K562 (cell line): ENCODE results near the gene TCHP. TPM values are rescaled to one million over a fixed set of nuclear protein-coding genes. Genes with fewer than 3 reads are reported as not detected.

Experiments used
- ATAC-seq: fragments of 200-7000 bp; cut with Tn5 transposase; 3 replicates; pipeline ENCODE4 v1.9.1; 2020; ENCODE audit warnings: moderate library complexity
- BruUV-seq: library from RNA; stranded (reverse); fragments of 400-500 nt; replicated peaks from 2 replicates; lab custom pipeline; 2021; lab: Mats Ljungman, UMichigan
- CTCF ChIA-PET: fragments of 300-600 bp; formaldehyde crosslinking; extraction: SDS; loops from one replicate; lab custom pipeline; 2021; ENCODE audit warnings: low intra/inter-chr PET ratio; lab: Yijun Ruan, JAX
- POLR2A ChIA-PET: fragments of 300-600, 350-650 bp; sonication (Branson Sonifier 250); formaldehyde crosslinking; extraction: SDS; loops from one replicate; lab custom pipeline; 2021; ENCODE audit warnings: antibody characterized with exemption, inconsistent platforms; lab: Yijun Ruan, JAX
- DNase-seq, 4 experiments: peaks; one replicate each; pipeline versions ENCODE4 v3.0.0 to v3.0.0-alpha.2; 2011 to 2018; ENCODE audit warnings: low spot score in 3 of 4, mixed read lengths in 3 of 4; ENCODE audit errors: extremely low read depth in 1 of 4
- FAIRE-seq: peaks from 2 replicates; lab custom pipeline; 2011; peaks lifted over from hg19 to GRCh38; lab: Jason Lieb, UNC
- H2AFZ ChIP-seq: 2 replicates; pipeline ENCODE4 v1.6.0; 2011; ENCODE audit warnings: low read depth, low read length, control low read depth, inconsistent platforms
- H3K27ac ChIP-seq: fragments of 200-600 bp; 3 replicates; pipeline ENCODE4 v1.8.0; 2011; ENCODE audit warnings: low read depth, mild to moderate bottlenecking, control low read depth, inconsistent platforms, low read length, moderate library complexity, mixed read lengths; ENCODE audit errors: extremely low read depth
- H3K27me3 ChIP-seq, 2 experiments: fragments of 300-600 bp in 1 of 2; 2 replicates in 1 of 2; 3 replicates in 1 of 2; pipeline versions ENCODE4 v1.6.0 to v1.8.0; 2011; ENCODE audit warnings: inconsistent platforms in 2 of 2, low read length in 2 of 2, mild to moderate bottlenecking in 1 of 2, mixed read lengths in 1 of 2, moderate library complexity in 1 of 2; ENCODE audit not compliant: control insufficient read depth in 2 of 2, insufficient read depth in 2 of 2
- H3K36me3 ChIP-seq: fragments of 300-600 bp; 3 replicates; pipeline ENCODE4 v1.8.0; 2011; ENCODE audit warnings: mild to moderate bottlenecking, low read length, inconsistent platforms; ENCODE audit not compliant: control insufficient read depth, insufficient read depth
- H3K4me1 ChIP-seq, 2 experiments: fragments of 200-600 bp in 1 of 2; replicated peaks in 1 of 2; 2 replicates in 1 of 2; 3 replicates in 1 of 2; pipeline versions ENCODE4 v1.5.1 to v1.8.0; 2011; ENCODE audit warnings: inconsistent platforms in 2 of 2, low read length in 2 of 2, mild to moderate bottlenecking in 1 of 2, mixed read lengths in 1 of 2, moderate library complexity in 1 of 2; ENCODE audit not compliant: control insufficient read depth in 2 of 2, insufficient read depth in 2 of 2
- H3K4me2 ChIP-seq: 2 replicates; pipeline ENCODE4 v1.6.1; 2011; ENCODE audit warnings: low read length, control low read depth, inconsistent platforms, mixed read lengths; ENCODE audit not compliant: insufficient read depth
- H3K4me3 ChIP-seq: fragments of 200-600 bp; sonication (generic), shearing (Covaris generic); 2 replicates; pipeline ENCODE4 v1.5.1; 2016; ENCODE audit warnings: control low read depth, inconsistent platforms
- H3K79me2 ChIP-seq: fragments of 200-600 bp; 3 replicates; pipeline ENCODE4 v1.8.0; 2011; ENCODE audit warnings: low read length, inconsistent platforms; ENCODE audit not compliant: control insufficient read depth, insufficient read depth
- H3K9ac ChIP-seq, 2 experiments: 2 replicates each; pipeline versions ENCODE4 v1.6.0 to v1.6.1; 2011; ENCODE audit warnings: low read depth in 2 of 2, low read length in 2 of 2, control low read depth in 1 of 2, inconsistent platforms in 1 of 2, mild to moderate bottlenecking in 1 of 2, mixed read lengths in 1 of 2; ENCODE audit not compliant: insufficient read depth in 1 of 2
- H3K9me1 ChIP-seq: one replicate; pipeline ENCODE4 v1.6.0; 2011; ENCODE audit warnings: inconsistent platforms, mild to moderate bottlenecking, low read length, moderate library complexity; ENCODE audit not compliant: control insufficient read depth, insufficient read depth
- H3K9me3 ChIP-seq: replicated peaks from 2 replicates; pipeline ENCODE4 v1.5.1; 2011; ENCODE audit warnings: low read depth, low read length, inconsistent platforms; ENCODE audit not compliant: control insufficient read depth, insufficient read depth
- H4K20me1 ChIP-seq: replicated peaks from 2 replicates; pipeline ENCODE4 v1.6.1; 2011; ENCODE audit warnings: low read length, inconsistent platforms, mixed read lengths; ENCODE audit not compliant: control insufficient read depth, insufficient read depth
- CEBPB ChIP-seq: fragments of 450-650 bp; IDR thresholded peaks from 2 replicates; pipeline ENCODE4 v1.6.1; 2016; ENCODE audit warnings: missing genetic modification characterization, missing compliant biosample characterization
- CHD1 ChIP-seq: fragments of 200-600 bp; sonication (generic); IDR thresholded peaks from one replicate; pipeline ENCODE4 v1.6.1; 2012; ENCODE audit warnings: mild to moderate bottlenecking, moderate library complexity, low read length, inconsistent platforms
- CREM ChIP-seq: IDR thresholded peaks from 2 replicates; pipeline ENCODE4 v1.6.1; 2014; ENCODE audit warnings: antibody characterized with exemption, low read depth
- FOSL1 ChIP-seq: fragments of 200-800 bp; sonication (Bioruptor generic); conservative IDR thresholded peaks from 2 replicates; pipeline ENCODE4 v1.6.1; 2016; ENCODE audit warnings: missing genetic modification characterization, missing compliant biosample characterization
- FOXA3 ChIP-seq, 2 experiments: fragments of 450-650 bp in 1 of 2; sonication (generic) in 1 of 2; formaldehyde crosslinking; IDR thresholded peaks in 1 of 2; conservative IDR thresholded peaks in 1 of 2; 2 replicates each; pipeline versions ENCODE4 v1.4.0 to v1.8.0; 2020 to 2022; ENCODE audit warnings: mild to moderate bottlenecking in 2 of 2, missing genetic modification reagents in 1 of 2
- GABPA ChIP-seq: fragments of 200-800 bp; sonication (Bioruptor generic); conservative IDR thresholded peaks from 2 replicates; pipeline ENCODE4 v1.6.1; 2016; ENCODE audit warnings: low read depth, missing genetic modification characterization, missing compliant biosample characterization
- GABPB2 ChIP-seq: fragments of 250-450 bp; sonication (Bioruptor Pico); conservative IDR thresholded peaks from 2 replicates; pipeline ENCODE4 v1.5.1; 2021; ENCODE audit warnings: mild to moderate bottlenecking
- HOXB6 ChIP-seq: fragments of 250-450 bp; sonication (Bioruptor Pico); IDR thresholded peaks from 2 replicates; pipeline ENCODE4 v1.5.1; 2022; ENCODE audit warnings: mild to moderate bottlenecking, borderline replicate concordance
- KDM5B ChIP-seq: fragments of 200-600 bp; sonication (generic); IDR thresholded peaks from 2 replicates; pipeline ENCODE4 v1.6.1; 2012; ENCODE audit warnings: low read depth, mild to moderate bottlenecking, moderate library complexity, low read length, control low read depth, inconsistent platforms; ENCODE audit not compliant: insufficient replicate concordance
- L3MBTL2 ChIP-seq: fragments of 450-650 bp; IDR thresholded peaks from 2 replicates; pipeline ENCODE4 v1.6.1; 2016; ENCODE audit warnings: mild to moderate bottlenecking, moderate library complexity
- PHB2 ChIP-seq: fragments of 450-650 bp; IDR thresholded peaks from 2 replicates; pipeline ENCODE4 v1.6.1; 2017; ENCODE audit warnings: low read depth
- RBM14 ChIP-seq: fragments of 200-400 bp; formaldehyde crosslinking; IDR thresholded peaks from 2 replicates; pipeline ENCODE4 v1.6.1; 2018; ENCODE audit warnings: low read depth, mild to moderate bottlenecking, low read length, moderate library complexity, borderline replicate concordance; ENCODE audit not compliant: insufficient read depth
- SPI1 ChIP-seq: IDR thresholded peaks from 2 replicates; pipeline ENCODE4 v1.6.1; 2011; ENCODE audit warnings: low read depth, low read length, control low read depth, borderline replicate concordance
- SRSF3 ChIP-seq: fragments of 200-400 bp; formaldehyde crosslinking; IDR thresholded peaks from 2 replicates; pipeline ENCODE4 v1.6.1; 2016; ENCODE audit warnings: mild to moderate bottlenecking, low read length, moderate library complexity; ENCODE audit not compliant: insufficient read depth
- ZNF175 ChIP-seq: fragments of 200-800 bp; sonication (Bioruptor generic); IDR thresholded peaks from 2 replicates; pipeline ENCODE4 v1.6.1; 2016; ENCODE audit warnings: low read depth, mild to moderate bottlenecking, missing genetic modification characterization, missing compliant biosample characterization
- ZNF324 ChIP-seq: fragments of 250-450 bp; sonication (Bioruptor Pico); IDR thresholded peaks from 2 replicates; pipeline ENCODE4 v1.4.0; 2020; ENCODE audit warnings: mild to moderate bottlenecking
- ZNF589 ChIP-seq: fragments of 200-800 bp; sonication (Bioruptor generic); IDR thresholded peaks from 2 replicates; pipeline ENCODE4 v1.6.1; 2016; ENCODE audit warnings: low read depth, missing genetic modification characterization, missing compliant biosample characterization
- WGBS: fragments of 100-300 bp; shearing (Covaris generic); methylation state at CpG from one replicate; pipeline ENCODE4 v1.1.6; 2016; ENCODE audit warnings: low coverage, mixed read lengths; ENCODE audit not compliant: insufficient coverage; ENCODE audit errors: missing lambda C conversion rate; 5-methylcytosine and 5-hydroxymethylcytosine counted together
- in situ Hi-C: fragments of 300-500 bp; cut with MboI; formaldehyde crosslinking; loops from 4 replicates; pipeline ENCODE4 v1.15.0; 2018; ENCODE audit warnings: inconsistent platforms, mixed read lengths
- intact Hi-C: fragments of 100-400 bp; cut with micrococcal nuclease; formaldehyde crosslinking; loops from 2 replicates; pipeline ENCODE4 v1.14.2; 2022
- polyA plus RNA-seq, 8 experiments: library from polyadenylated mRNA; depleted of rRNA in 4 of 8; stranded (reverse) in 5 of 8; unstranded in 3 of 8; fragments of >200 nt; fragmentation: Nextera tagmentation in 2 of 8; fragmentation: Illumina TruSeq in 1 of 8; extraction: Ambion mirVana in 2 of 8; extraction: Trizol in 1 of 8; gene quantifications; 2 replicates each; pipeline versions ENCODE4 v1.2.1 to v1.2.3, GENCODE V29; 2011 to 2014; ENCODE audit warnings: inconsistent platforms in 1 of 8, missing spikeins in 1 of 8
- total RNA-seq, 7 experiments: library from RNA; depleted of rRNA in 6 of 7; stranded (reverse); fragments of >200 nt in 6 of 7; fragmentation: Illumina TruSeq in 2 of 7; extraction: Trizol in 2 of 7; gene quantifications; 2 replicates each; pipeline versions ENCODE4 v1.2.1 to v1.2.3, GENCODE V29; 2011 to 2021; ENCODE audit warnings: low replicate concordance in 1 of 7
- TF ChIP-seq, protein P1 (sequence below): fragments of 450-650 bp; formaldehyde crosslinking; IDR thresholded peaks from 2 replicates; pipeline ENCODE4 v1.4.0; 2020; ENCODE audit warnings: mild to moderate bottlenecking

Gene TCHP
- total and polyA plus RNA-seq, 9 of the 15 experiments (the other 6 are each of a cell fraction or from before 2014, with no cell fraction given): 3.4 to 30.4 (median 19.7) TPM

DNA sequence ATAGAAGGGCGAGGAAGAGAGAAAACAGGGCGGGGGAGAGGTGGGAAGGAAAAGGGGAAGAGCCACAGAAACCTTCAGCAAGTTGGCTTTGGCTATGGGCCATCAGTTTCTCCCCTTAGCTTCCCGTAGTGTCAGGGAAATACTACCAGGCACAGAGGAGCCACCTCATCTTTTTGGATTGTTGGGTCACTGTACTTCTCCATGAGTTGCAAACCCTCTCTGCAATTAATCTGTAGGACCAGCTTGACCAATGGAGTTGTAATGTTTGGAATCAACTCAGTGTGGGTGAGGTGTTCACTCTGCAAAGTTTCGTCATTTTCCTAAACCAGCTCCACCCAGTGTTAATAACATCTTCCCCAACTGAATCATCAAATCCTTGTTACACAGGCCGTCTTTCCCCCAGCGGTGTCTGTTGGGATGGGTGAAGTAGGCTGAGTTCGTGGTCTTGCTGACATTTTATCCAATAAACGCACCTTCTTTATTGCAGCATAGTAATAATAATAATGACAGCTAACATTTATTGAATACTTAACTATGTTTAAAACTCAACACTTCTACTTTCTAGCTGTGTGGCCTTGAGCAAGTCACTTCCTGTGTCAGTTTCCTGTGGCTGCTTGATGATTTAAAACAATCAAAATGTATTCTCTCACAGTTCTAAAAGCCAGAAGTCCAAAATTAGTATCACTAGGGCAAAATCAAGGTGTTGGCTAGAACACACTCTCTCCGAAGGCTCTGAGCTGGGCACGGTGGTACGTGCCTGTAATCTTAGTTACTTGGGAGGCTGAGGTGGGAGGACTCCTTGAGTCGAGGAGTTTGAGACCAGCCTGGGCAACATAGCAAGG lies 11.7 kb upstream of the TCHP start:
- in situ Hi-C loops (no loop called here), intact Hi-C loops (no loop called here)
- no peaks in the 10 kb centered on the region for H3K9me1 ChIP-seq
- H3K4me2 ChIP-seq: peak overlapping the region; percentile 49; the same call in 1 of the 2 replicates
- peaks cover 0 to 9% of the 10 kb centered on the region in 2 experiments; a peak in 2 of 5 replicates for H3K4me1 ChIP-seq
- no peaks in the 10 kb centered on the region for H3K36me3 ChIP-seq
- no peaks in the 10 kb centered on the region for H3K79me2 ChIP-seq
- ChIA-PET CTCF (no interaction called here), POLR2A (interaction anchor here (0.6 to 2.5 kb wide), 6 partner anchors 8 to 93 kb away, joined by 3 to 9 read pairs (median 4); partner anchors contain the start of gene TCHP)
- H3K9ac ChIP-seq: no peak overlapping the region
- peak overlapping the region; percentile 54 for H2AFZ ChIP-seq
- DNase-seq (no peak), ATAC-seq (peak; percentile 75), FAIRE-seq (peak; percentile 37)
- no peaks in the 10 kb centered on the region for H4K20me1 ChIP-seq
- BruUV-seq: no TSS peak
- no peaks in the 10 kb centered on the region for H3K9me3 ChIP-seq
- peaks cover 13 to 27% of the 10 kb centered on the region in 2 experiments for H3K27me3 ChIP-seq
- no peak overlapping the region for H3K27ac ChIP-seq
- no peak overlapping the region for H3K4me3 ChIP-seq
- 20% methylated on average over 11 of the region's 12 CpGs for WGBS
- TF ChIP-seq FOXA3 (CRISPR knock-in tag; conservative IDR thresholded peaks at IDR 0.05 in 1 of 2, IDR thresholded peaks at IDR 0.05 in 1 of 2) (0 out of 4 replicates have a peak, but pooled peaks of 1 of the 2 experiments have one; percentile 19), ZNF175 (CRISPR knock-in tag) (peak; percentile 54; the same call in 1 of the 2 replicates), FOSL1 (tag) (peak; percentile 60), L3MBTL2 (no peak), PHB2 (no peak), CEBPB (peak; percentile 39; the same call in 1 of the 2 replicates), GABPA (tag) (0 out of 2 replicates have a peak, but pooled peaks have one; percentile 27), CREM (0 out of 2 replicates have a peak, but pooled peaks have one; percentile 21), RBM14 (no peak), ZNF589 (CRISPR knock-in tag) (peak; percentile 68; the same call in 1 of the 2 replicates), SRSF3 (no peak), GABPB2 (CRISPR knock-in tag) (no peak), HOXB6 (CRISPR knock-in tag) (no peak), KDM5B (no peak), SPI1 (peak; percentile 81), CHD1 (no peak), ZNF324 (CRISPR knock-in tag) (no peak)
- TF ChIP-seq, protein P1, sequence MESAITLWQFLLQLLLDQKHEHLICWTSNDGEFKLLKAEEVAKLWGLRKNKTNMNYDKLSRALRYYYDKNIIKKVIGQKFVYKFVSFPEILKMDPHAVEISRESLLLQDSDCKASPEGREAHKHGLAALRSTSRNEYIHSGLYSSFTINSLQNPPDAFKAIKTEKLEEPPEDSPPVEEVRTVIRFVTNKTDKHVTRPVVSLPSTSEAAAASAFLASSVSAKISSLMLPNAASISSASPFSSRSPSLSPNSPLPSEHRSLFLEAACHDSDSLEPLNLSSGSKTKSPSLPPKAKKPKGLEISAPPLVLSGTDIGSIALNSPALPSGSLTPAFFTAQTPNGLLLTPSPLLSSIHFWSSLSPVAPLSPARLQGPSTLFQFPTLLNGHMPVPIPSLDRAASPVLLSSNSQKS: no peak
